ENCODE data around the gene ARIH2.

Gene ARIH2

GRCh38 chr3:49009396-49009795, 90.8 kb downstream of the ARIH2 start:
- H3K9me3 ChIP-seq (ENCODE audit: control insufficient read depth in 2 of 2, low read length in 2 of 2), result no peaks in the 10 kb centered on the region
- peaks cover 16 to 21% of the 10 kb centered on the region in 2 donors for H3K4me1 ChIP-seq (ENCODE audit: control insufficient read depth in 2 of 2, insufficient read depth in 2 of 2, low read length in 2 of 2)
- H3K4me3 ChIP-seq (ENCODE audit: low read length in 2 of 2), result no peak overlapping the region
- no peak overlapping the region for H3K27ac ChIP-seq (ENCODE audit: low read depth in 2 of 2, low read length in 2 of 2)
- no peaks in the 10 kb centered on the region for H3K27me3 ChIP-seq (ENCODE audit: control insufficient read depth in 2 of 2, insufficient read depth in 2 of 2, low read length in 2 of 2)
- peaks cover 20 to 29% of the 10 kb centered on the region in 2 donors for H3K36me3 ChIP-seq (ENCODE audit: control insufficient read depth in 2 of 2, insufficient read depth in 2 of 2, low read length in 2 of 2)
- no peak overlapping the region for H3K9ac ChIP-seq (ENCODE audit: low read depth in 1 of 2, low read length in 2 of 2)

DNA sequence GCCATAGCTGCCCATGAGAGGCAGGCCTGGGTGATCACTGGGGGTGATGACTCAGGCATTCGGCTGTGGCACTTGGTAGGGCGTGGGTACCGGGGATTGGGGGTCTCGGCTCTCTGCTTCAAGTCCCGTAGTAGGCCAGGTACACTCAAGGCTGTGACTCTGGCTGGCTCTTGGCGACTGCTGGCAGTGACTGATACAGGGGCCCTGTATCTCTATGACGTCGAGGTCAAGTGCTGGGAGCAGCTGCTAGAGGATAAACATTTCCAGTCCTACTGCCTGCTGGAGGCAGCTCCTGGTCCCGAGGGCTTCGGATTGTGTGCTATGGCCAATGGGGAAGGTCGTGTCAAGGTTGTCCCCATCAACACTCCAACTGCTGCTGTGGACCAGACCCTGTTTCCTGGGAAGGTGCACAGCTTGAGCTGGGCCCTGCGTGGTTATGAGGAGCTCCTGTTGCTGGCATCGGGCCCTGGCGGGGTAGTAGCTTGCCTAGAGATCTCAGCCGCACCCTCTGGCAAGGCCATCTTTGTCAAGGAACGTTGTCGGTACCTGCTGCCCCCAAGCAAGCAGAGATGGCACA, 93.9 kb downstream of the ARIH2 start:
- no peaks in the 10 kb centered on the region for H3K27me3 ChIP-seq (ENCODE audit: control insufficient read depth in 2 of 2, insufficient read depth in 2 of 2, low read length in 2 of 2)
- H3K36me3 ChIP-seq (ENCODE audit: control insufficient read depth in 2 of 2, insufficient read depth in 2 of 2, low read length in 2 of 2), result peaks cover 40 to 51% of the 10 kb centered on the region in 2 donors
- peaks cover 12 to 18% of the 10 kb centered on the region in 2 donors for H3K4me1 ChIP-seq (ENCODE audit: control insufficient read depth in 2 of 2, insufficient read depth in 2 of 2, low read length in 2 of 2)
- H3K9me3 ChIP-seq (ENCODE audit: control insufficient read depth in 2 of 2, low read length in 2 of 2), result no peaks in the 10 kb centered on the region
- no peak overlapping the region for H3K27ac ChIP-seq (ENCODE audit: low read depth in 2 of 2, low read length in 2 of 2)
- H3K4me3 ChIP-seq (ENCODE audit: low read length in 2 of 2), result no peak overlapping the region
- H3K9ac ChIP-seq (ENCODE audit: low read depth in 1 of 2, low read length in 2 of 2), result no peak overlapping the region

GRCh38 chr3:49013113-49013737, 94.6 kb downstream of the ARIH2 start:
- H3K4me1 ChIP-seq (ENCODE audit: control insufficient read depth in 2 of 2, insufficient read depth in 2 of 2, low read length in 2 of 2), result peaks cover 12 to 18% of the 10 kb centered on the region in 2 donors
- H3K36me3 ChIP-seq (ENCODE audit: control insufficient read depth in 2 of 2, insufficient read depth in 2 of 2, low read length in 2 of 2), result peaks cover 40 to 51% of the 10 kb centered on the region in 2 donors
- no peaks in the 10 kb centered on the region for H3K9me3 ChIP-seq (ENCODE audit: control insufficient read depth in 2 of 2, low read length in 2 of 2)

GRCh38 chr3:49013738-49014660, 95.4 kb downstream of the ARIH2 start:
- no peak overlapping the region for H3K9ac ChIP-seq (ENCODE audit: low read depth in 1 of 2, low read length in 2 of 2)
- H3K4me1 ChIP-seq (ENCODE audit: control insufficient read depth in 2 of 2, insufficient read depth in 2 of 2, low read length in 2 of 2), result peaks cover 9 to 18% of the 10 kb centered on the region in 2 donors
- no peak overlapping the region for H3K4me3 ChIP-seq (ENCODE audit: low read length in 2 of 2)
- no peaks in the 10 kb centered on the region for H3K27me3 ChIP-seq (ENCODE audit: control insufficient read depth in 2 of 2, insufficient read depth in 2 of 2, low read length in 2 of 2)
- peaks cover 40 to 51% of the 10 kb centered on the region in 2 donors for H3K36me3 ChIP-seq (ENCODE audit: control insufficient read depth in 2 of 2, insufficient read depth in 2 of 2, low read length in 2 of 2)
- no peak overlapping the region for H3K27ac ChIP-seq (ENCODE audit: low read depth in 2 of 2, low read length in 2 of 2)
- H3K9me3 ChIP-seq (ENCODE audit: control insufficient read depth in 2 of 2, low read length in 2 of 2), result no peaks in the 10 kb centered on the region

More at GRCh38 chr3:49013113-49013737, 94.6 kb downstream of the ARIH2 start:
- Histone ChIP-seq H3K9ac (ENCODE audit: low read depth in 1 of 2, low read length in 2 of 2) (no peak overlapping the region), H3K4me3 (ENCODE audit: low read length in 2 of 2) (no peak overlapping the region), H3K27ac (ENCODE audit: low read depth in 2 of 2, low read length in 2 of 2) (no peak overlapping the region), H3K27me3 (ENCODE audit: control insufficient read depth in 2 of 2, insufficient read depth in 2 of 2, low read length in 2 of 2) (no peaks in the 10 kb centered on the region)

DNA sequence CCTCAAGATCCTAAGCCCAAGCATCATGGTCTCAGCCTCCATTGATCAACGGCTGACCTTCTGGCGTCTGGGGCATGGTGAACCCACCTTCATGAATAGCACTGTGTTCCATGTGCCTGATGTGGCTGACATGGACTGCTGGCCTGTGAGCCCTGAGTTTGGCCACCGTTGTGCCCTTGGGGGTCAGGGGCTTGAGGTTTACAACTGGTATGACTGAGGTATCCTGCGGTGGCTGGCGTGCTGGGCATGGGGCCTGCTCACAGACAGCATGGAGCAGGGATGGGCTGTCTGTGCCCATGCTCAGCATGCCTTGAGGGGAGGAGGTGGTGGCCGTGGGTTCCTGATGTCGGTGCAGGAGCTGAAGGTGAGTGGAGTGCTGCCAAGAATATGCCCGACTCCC, 96.4 kb downstream of the ARIH2 start:
- Histone ChIP-seq H3K9me3 (ENCODE audit: control insufficient read depth in 2 of 2, low read length in 2 of 2) (no peaks in the 10 kb centered on the region), H3K36me3 (ENCODE audit: control insufficient read depth in 2 of 2, insufficient read depth in 2 of 2, low read length in 2 of 2) (peaks cover 40 to 51% of the 10 kb centered on the region in 2 donors), H3K27ac (ENCODE audit: low read depth in 2 of 2, low read length in 2 of 2) (no peak overlapping the region), H3K27me3 (ENCODE audit: control insufficient read depth in 2 of 2, insufficient read depth in 2 of 2, low read length in 2 of 2) (no peaks in the 10 kb centered on the region), H3K4me3 (ENCODE audit: low read length in 2 of 2) (no peak overlapping the region), H3K9ac (ENCODE audit: low read depth in 1 of 2, low read length in 2 of 2) (no peak overlapping the region), H3K4me1 (ENCODE audit: control insufficient read depth in 2 of 2, insufficient read depth in 2 of 2, low read length in 2 of 2) (peaks cover 11 to 26% of the 10 kb centered on the region in 2 donors)

DNA sequence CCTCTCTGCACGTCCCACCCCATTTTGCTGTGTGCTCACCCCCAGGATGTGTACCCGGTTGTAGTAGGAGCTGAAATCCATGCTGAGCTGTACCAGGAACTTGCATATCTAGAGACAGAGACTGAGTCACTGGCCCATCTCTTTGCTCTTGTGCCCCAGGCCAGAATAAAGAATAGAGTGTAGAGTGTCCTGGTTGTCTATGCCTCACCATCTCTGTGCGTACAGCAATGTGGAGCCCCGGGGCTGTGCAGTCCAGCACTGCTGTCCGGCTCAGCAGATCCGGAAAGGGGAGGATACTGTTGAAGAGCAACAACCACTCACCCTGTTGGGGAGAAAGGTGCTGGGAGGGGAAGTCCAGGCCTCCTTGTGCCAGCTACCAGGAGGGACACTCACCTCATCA, 97.1 kb downstream of the ARIH2 start:
- H3K36me3 ChIP-seq (ENCODE audit: control insufficient read depth in 2 of 2, insufficient read depth in 2 of 2, low read length in 2 of 2), result peaks cover 40 to 51% of the 10 kb centered on the region in 2 donors
- H3K27me3 ChIP-seq (ENCODE audit: control insufficient read depth in 2 of 2, insufficient read depth in 2 of 2, low read length in 2 of 2), result no peaks in the 10 kb centered on the region
- H3K9me3 ChIP-seq (ENCODE audit: control insufficient read depth in 2 of 2, low read length in 2 of 2), result no peaks in the 10 kb centered on the region
- peaks cover 14 to 32% of the 10 kb centered on the region in 2 donors for H3K4me1 ChIP-seq (ENCODE audit: control insufficient read depth in 2 of 2, insufficient read depth in 2 of 2, low read length in 2 of 2)
- H3K4me3 ChIP-seq (ENCODE audit: low read length in 2 of 2), result no peak overlapping the region
- no peak overlapping the region for H3K9ac ChIP-seq (ENCODE audit: low read depth in 1 of 2, low read length in 2 of 2)
- no peak overlapping the region for H3K27ac ChIP-seq (ENCODE audit: low read depth in 2 of 2, low read length in 2 of 2)

DNA sequence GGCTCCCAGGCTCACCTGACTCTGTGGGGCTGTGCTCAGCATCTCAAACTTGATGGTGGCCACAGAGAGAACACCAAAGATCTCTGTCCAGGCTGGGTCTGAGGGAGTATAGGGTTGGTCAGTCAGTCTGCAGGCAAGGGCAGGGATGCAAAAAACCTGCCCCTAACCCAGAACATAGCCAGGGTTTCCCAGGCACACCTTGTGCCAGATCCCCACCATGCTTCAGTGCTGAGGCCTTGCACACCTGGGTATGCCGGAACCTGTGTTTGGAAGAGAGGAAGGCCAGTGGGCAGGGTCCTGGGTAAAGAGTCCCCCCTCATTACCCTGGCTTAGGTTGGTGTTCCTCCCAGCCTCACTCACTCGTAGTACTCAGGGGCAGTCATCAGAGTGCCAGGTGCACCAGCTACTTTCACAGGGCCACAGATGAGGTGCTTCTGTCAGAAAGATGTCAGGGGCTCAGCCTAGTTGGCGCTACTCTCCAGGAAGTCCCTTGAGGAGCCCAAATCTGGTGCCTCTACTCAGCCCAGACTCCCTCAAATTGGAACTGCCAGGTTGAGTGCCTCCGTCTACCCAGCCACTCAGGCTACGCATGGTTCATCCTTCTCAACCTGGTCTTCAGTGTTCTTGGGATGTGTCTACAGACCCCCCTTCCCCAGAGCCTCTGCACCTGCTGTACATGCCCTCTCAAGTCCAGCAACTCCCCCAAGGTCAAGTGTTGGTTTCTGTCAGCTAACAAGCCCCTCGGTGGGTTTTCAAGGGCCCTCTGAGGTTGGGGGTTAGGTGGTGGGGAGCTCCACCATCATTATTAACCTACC, 98.0 kb downstream of the ARIH2 start:
- H3K4me1 ChIP-seq (ENCODE audit: control insufficient read depth in 2 of 2, insufficient read depth in 2 of 2, low read length in 2 of 2), result peaks cover 14 to 32% of the 10 kb centered on the region in 2 donors
- peak overlapping the region in 1 of 2 donors; percentile 14 for H3K9ac ChIP-seq (ENCODE audit: low read depth in 1 of 2, low read length in 2 of 2)
- peak overlapping the region in 1 of 2 donors; percentile 88 for H3K27ac ChIP-seq (ENCODE audit: low read depth in 2 of 2, low read length in 2 of 2)
- no peaks in the 10 kb centered on the region for H3K27me3 ChIP-seq (ENCODE audit: control insufficient read depth in 2 of 2, insufficient read depth in 2 of 2, low read length in 2 of 2)
- no peak overlapping the region for H3K4me3 ChIP-seq (ENCODE audit: low read length in 2 of 2)
- H3K9me3 ChIP-seq (ENCODE audit: control insufficient read depth in 2 of 2, low read length in 2 of 2), result no peaks in the 10 kb centered on the region
- H3K36me3 ChIP-seq (ENCODE audit: control insufficient read depth in 2 of 2, insufficient read depth in 2 of 2, low read length in 2 of 2), result peaks cover 40 to 48% of the 10 kb centered on the region in 2 donors

DNA sequence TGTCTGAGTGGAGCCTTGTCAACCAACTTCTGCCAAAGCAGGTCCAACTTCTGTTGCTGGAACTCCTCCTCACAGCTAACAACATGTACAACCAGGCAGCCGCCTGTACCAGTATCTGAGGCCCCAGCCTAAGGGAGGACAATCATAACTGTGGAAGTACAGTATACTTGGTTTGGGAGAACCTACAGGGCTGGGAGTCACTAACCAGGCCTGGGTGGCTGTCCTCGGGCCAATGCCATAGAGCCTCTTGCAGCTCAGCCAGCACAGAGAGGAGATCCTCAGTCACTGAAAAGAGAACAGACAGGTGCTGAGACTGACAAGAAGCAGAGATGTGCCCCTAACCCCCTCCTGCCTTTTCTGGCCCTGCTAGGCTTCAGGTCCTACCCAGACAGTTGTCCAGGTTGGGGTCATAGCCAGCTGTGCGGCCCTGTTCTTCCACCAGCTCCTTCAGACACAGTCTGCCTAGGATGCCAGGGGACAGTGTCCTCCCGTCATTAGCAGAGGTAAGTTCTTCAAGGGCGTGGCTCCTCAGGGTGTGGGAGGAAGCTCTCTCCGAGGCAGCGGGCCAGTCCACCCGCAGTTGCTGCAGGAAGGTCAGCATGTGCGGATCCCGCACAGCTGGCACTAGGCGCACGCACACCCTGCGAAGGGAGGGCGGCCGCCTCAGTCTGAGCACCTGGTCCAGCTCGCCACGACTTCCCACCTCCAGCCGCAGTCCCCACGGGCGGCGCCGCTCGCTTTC, 98.8 kb downstream of the ARIH2 start:
- peaks cover 35 to 40% of the 10 kb centered on the region in 2 donors for H3K36me3 ChIP-seq (ENCODE audit: control insufficient read depth in 2 of 2, insufficient read depth in 2 of 2, low read length in 2 of 2)

More for the DNA sequence above, 98.8 kb downstream of the ARIH2 start:
- peaks cover 14 to 33% of the 10 kb centered on the region in 2 donors for H3K4me1 ChIP-seq (ENCODE audit: control insufficient read depth in 2 of 2, insufficient read depth in 2 of 2, low read length in 2 of 2)
- peak overlapping the region; percentile 81 to 99 for H3K9ac ChIP-seq (ENCODE audit: low read depth in 1 of 2, low read length in 2 of 2)
- no peaks in the 10 kb centered on the region for H3K27me3 ChIP-seq (ENCODE audit: control insufficient read depth in 2 of 2, insufficient read depth in 2 of 2, low read length in 2 of 2)
- H3K4me3 ChIP-seq (ENCODE audit: low read length in 2 of 2), result peak overlapping the region; percentile 80 to 82
- peak overlapping the region; percentile 88 to 100 for H3K27ac ChIP-seq (ENCODE audit: low read depth in 2 of 2, low read length in 2 of 2)
- no peaks in the 10 kb centered on the region for H3K9me3 ChIP-seq (ENCODE audit: control insufficient read depth in 2 of 2, low read length in 2 of 2)
